GM12892 (cell line): Measurements from ENCODE around the gene DNAJB6. TPM values are rescaled to one million over a fixed set of nuclear protein-coding genes. Genes with fewer than 3 reads are reported as not detected.

Experiments used
- DNase-seq: peaks from one replicate; pipeline ENCODE4 v3.0.0; 2011; ENCODE audit not compliant: insufficient read length
- FAIRE-seq: peaks from 2 replicates; lab custom pipeline; 2011; peaks lifted over from hg19 to GRCh38; lab: Jason Lieb, UNC
- POLR2A ChIP-seq: IDR thresholded peaks from 2 replicates; pipeline ENCODE4 v1.6.1; 2011; ENCODE audit warnings: low read depth, low read length, control low read depth
- POLR2AphosphoS5 ChIP-seq: IDR thresholded peaks from 2 replicates; pipeline ENCODE4 v1.6.1; 2011; ENCODE audit warnings: low read depth, low read length, control low read depth
- TAF1 ChIP-seq: IDR thresholded peaks from 2 replicates; pipeline ENCODE4 v1.6.1; 2011; ENCODE audit warnings: low read depth, mild to moderate bottlenecking, control low read depth, low read length, borderline replicate concordance
- polyA plus RNA-seq: library from polyadenylated mRNA; unstranded; fragments of >200 nt; gene quantifications from one replicate; pipeline ENCODE4 v1.2.1, GENCODE V29; 2012; ENCODE audit warnings: missing spikeins, inconsistent platforms; ENCODE audit not compliant: missing spikeins

The DNAJB6 gene
- 57.1 TPM for polyA plus RNA-seq

DNA sequence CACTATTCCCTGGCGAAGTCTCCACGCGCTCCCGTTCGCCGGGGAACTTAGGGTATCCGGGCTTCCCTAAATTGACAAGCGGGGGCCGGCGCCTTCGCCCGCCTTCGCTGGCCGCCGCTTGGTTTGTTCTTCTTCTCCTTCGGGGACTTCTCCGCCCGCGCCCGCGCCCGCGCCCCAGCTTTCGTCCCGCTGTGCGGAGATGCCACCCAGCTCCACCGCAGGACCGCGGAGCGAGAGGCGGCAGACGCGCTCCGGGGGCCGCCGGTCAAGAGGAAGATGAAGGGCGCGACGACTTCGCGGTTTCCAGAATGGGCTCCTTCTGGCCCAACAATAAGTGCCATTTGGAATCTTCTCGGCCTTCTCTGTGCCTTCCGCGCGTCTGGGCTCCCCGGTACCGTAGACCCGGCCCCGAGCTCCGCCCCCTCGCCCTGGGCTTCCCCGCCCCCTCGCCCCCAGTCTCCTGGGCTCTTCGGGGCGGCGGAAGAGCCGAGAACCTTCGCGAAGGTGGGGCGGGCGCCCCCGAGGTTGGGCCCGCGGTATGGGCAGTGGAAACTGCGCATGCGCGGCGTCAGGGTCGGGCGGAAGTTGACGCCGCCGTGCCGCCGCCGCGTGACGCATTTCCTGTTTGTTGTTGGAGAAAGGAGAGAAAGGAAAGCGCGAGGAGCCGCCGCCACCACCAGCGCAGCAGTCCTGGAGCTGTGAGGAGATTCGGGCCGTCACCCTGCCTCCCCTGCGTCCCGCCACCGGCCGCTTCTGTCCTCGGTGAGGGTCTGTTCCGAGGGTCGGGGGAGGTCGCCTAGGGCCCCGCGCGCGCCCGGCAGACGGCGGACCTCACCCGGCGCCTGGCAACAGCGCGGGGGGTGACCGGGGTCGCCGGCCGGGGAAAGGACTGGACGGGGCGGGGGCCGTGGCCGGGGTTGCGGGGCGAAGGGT, at the start of gene DNAJB6:
DNAJB6 (plus strand) TSS at position 622 of the 933 bp plus-strand sequence. CDS start 21,569 bp downstream, outside the sequence.
- TF ChIP-seq TAF1 (0 out of 2 replicates have a peak, but pooled peaks have one; percentile 13), POLR2A (peak; percentile 70; the same call in 1 of the 2 replicates), POLR2AphosphoS5 (peak; percentile 55)
- FAIRE-seq (peak; percentile 95), DNase-seq (peak; percentile 84)

DNA sequence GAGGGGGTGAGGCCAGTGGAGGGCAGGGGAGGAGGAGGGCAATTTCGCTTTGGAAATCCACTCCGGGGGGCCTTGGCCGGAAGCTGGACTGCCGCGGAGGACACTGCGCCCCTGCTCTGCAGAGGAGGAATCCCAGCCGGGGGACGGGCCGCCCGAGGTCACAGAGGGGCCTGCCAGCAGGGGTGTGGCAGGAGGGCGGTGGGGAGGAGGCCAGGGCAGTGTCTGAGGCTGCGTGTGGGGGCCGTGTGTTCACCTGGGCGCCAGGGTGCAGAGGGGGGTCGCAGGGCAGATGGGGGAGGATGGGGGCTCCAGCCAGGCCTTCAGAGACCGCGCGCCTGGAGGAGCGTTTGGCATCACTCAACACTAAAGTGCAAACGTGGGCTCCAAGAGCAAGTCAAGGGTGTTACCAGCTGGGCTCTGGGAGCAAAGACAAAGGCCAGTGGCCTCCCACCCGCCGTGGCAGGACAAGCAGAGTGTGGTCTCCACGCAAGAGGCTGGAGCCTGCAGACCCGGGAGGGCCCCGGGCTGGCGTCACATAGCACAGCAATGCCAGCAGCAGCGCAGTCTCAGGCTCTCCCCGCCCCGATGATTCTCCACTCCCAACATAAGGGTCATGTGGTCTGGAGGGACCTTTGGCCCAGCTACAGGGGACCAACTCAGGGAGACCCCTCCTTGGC, 45.3 kb upstream of the DNAJB6 start:
- FAIRE-seq (no peak), DNase-seq (no peak)
- TF ChIP-seq POLR2AphosphoS5 = no peak
- no peak for TF ChIP-seq POLR2A
- no peak for TF ChIP-seq TAF1

GRCh38 chr7:157292258-157292657, 44.5 kb upstream of the DNAJB6 start:
- FAIRE-seq = no peak
- TF ChIP-seq TAF1 (no peak), POLR2AphosphoS5 (no peak), POLR2A (no peak)
- DNase-seq = no peak

DNA sequence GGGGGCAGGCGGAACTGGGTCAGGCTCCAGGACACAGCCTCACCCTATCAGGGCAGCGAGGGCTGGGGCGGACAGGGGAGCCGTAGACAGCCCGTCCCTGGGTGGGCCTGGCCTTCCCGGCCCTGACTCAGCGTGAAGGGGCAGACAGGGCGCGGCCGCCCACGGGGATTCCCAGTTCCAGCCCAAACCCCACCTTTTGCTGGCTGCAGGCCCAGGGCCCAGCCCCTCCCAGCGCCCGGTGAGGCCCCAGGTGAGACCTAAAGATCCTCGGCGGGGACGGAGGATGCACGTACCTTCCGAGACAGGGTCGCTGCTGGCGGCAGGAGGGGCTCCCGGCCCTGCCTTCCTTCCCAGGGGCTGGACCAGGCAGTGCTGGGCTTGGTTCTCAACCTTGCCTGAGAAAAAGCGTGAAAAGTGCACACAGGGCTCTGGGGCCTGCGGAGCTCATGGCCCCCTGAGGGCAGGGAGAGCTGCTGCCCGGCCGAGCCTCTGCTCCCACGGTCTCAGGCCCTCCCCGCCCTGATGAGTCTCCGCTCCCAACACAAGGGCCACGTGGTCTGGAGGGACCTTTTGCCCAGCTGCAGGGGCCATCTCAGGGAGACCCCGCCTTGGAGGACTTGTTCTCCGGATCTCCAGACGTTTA, 43.9 kb upstream of the DNAJB6 start:
- no peak for TF ChIP-seq POLR2A
- DNase-seq = no peak
- no peak for FAIRE-seq

DNA sequence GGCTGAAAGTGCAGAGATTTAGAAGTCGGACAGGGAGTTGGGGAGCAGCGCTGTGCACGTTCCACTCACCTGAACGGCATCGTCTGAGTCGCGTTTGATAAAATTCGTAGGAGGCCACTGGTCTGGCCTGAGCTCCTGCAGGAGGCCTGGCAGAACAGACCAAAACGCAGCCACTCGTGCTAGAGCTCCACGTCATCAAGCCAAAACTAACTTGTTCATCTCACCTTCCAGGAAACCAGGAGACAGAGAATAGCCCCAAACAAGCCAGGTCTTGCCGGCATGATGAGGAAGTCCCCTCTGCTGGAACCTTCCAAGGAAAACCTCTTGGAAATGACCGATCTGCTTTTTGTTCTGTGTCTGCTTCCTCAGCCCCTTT, 43.4 kb upstream of the DNAJB6 start:
- DNase-seq (no peak), FAIRE-seq (no peak)
- no peak for TF ChIP-seq TAF1
- TF ChIP-seq POLR2AphosphoS5 = no peak
- no peak for TF ChIP-seq POLR2A

- TF ChIP-seq POLR2AphosphoS5 = no peak
- no peak for TF ChIP-seq POLR2A
- no peak for TF ChIP-seq TAF1
Observed at GRCh38 chr7:157294773-157295172, 42.0 kb upstream of the DNAJB6 start.

GRCh38 chr7:157295338-157295737, 41.5 kb upstream of the DNAJB6 start:
- FAIRE-seq (no peak), DNase-seq (no peak)
- no peak for TF ChIP-seq POLR2AphosphoS5
- TF ChIP-seq POLR2A = no peak
- no peak for TF ChIP-seq TAF1

More at GRCh38 chr7:157294773-157295172, 42.0 kb upstream of the DNAJB6 start:
- DNase-seq = no peak
- FAIRE-seq = no peak

- FAIRE-seq (no peak), DNase-seq (no peak)
- TF ChIP-seq POLR2A = no peak
- no peak for TF ChIP-seq POLR2AphosphoS5
- TF ChIP-seq TAF1 = no peak
Observed at GRCh38 chr7:157297185-157297584, 39.6 kb upstream of the DNAJB6 start.

- FAIRE-seq = peak; percentile 77
Observed at GRCh38 chr7:157299317-157299612, 37.5 kb upstream of the DNAJB6 start.

GRCh38 chr7:157299613-157300368, 37.0 kb upstream of the DNAJB6 start:
- no peak for DNase-seq
- FAIRE-seq = no peak
- TF ChIP-seq POLR2A (no peak), POLR2AphosphoS5 (no peak), TAF1 (no peak)

More at GRCh38 chr7:157299317-157299612, 37.5 kb upstream of the DNAJB6 start:
- TF ChIP-seq POLR2A (no peak), POLR2AphosphoS5 (no peak), TAF1 (no peak)
- DNase-seq = no peak

GRCh38 chr7:157300369-157300825, 36.4 kb upstream of the DNAJB6 start:
- FAIRE-seq (no peak), DNase-seq (no peak)
- no peak for TF ChIP-seq POLR2A
- no peak for TF ChIP-seq POLR2AphosphoS5
- no peak for TF ChIP-seq TAF1
